GM19239 (cell line): Measurements from ENCODE around the gene ZGLP1.
"Not testable (repeated sequence)": the region's sequence is repeated elsewhere in the genome, so short reads cannot be mapped to it uniquely, and the experiment has no call there.

Experiments
- DNase-seq: peaks from one replicate; pipeline ENCODE4 v3.0.0; 2011; ENCODE audit warnings: low spot score; ENCODE audit not compliant: insufficient read length
- FAIRE-seq: peaks from 2 replicates; lab custom pipeline; 2011; peaks lifted over from hg19 to GRCh38; lab: Jason Lieb, UNC

Gene ZGLP1

GRCh38 chr19:10283301-10284064, 26.1 kb downstream of the ZGLP1 start:
- no peak for DNase-seq
- FAIRE-seq = no peak

- DNase-seq, FAIRE-seq: not testable (repeated sequence)
These were observed 27.6 kb downstream of the ZGLP1 start for GRCh38 chr19:10282043-10282442.

- DNase-seq (no peak), FAIRE-seq (no peak)
These were observed 29.7 kb downstream of the ZGLP1 start for GRCh38 chr19:10279737-10280442.

GRCh38 chr19:10278935-10279334, 30.7 kb downstream of the ZGLP1 start:
- FAIRE-seq = no peak
- DNase-seq = no peak

DNA sequence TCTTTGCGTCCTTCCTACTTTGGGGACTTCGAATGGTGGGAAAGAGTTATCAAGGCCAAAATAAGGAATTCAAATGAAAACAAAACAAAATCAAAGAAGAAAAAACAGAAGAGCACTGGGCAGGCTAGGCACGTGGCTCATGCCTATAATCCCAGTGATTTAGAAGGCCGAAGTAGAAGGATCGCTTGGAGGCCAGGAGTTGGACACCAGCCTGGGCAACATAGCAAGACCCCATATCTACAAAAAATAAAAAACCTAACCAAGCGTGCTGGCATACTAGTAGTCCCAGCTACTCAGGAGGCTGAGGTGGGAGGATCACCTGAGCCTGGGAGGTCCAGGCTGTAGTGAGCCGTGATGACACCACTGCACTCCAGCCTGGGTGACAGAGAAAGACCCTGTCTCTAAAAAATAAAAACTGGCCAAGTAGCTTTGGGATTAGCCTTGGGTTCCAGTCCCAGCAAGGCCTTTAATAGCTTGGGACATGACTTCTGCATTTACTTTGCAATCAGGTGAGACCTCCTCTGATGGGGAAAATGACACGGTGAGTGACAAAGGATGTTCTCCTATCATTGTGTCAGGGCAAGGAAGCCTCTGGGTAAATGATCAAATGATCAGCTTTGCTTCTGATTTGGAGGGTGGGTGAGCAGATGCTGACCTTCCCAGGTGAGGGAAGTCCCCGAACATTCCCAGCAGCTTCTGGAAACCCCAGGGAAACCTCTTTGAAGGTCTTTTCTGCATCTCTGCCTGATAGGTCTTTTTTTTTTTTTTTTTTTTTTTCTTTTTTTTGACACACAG, 31.6 kb downstream of the ZGLP1 start:
- DNase-seq (no peak), FAIRE-seq (no peak)

DNA sequence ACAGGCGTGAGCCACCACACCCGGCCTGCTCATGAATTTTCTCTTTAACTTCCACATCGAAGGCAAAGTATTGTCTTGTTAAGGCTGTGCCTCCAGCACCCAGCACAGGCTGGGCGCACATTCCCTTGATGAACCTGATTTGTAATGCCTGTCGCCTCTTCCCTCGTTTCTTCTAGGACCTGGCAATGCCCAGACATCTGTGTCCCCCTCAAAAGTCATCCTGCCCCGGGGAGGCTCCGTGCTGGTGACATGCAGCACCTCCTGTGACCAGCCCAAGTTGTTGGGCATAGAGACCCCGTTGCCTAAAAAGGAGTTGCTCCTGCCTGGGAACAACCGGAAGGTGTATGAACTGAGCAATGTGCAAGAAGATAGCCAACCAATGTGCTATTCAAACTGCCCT, 35.0 kb downstream of the ZGLP1 start:
- FAIRE-seq = no peak
- DNase-seq = no peak

DNA sequence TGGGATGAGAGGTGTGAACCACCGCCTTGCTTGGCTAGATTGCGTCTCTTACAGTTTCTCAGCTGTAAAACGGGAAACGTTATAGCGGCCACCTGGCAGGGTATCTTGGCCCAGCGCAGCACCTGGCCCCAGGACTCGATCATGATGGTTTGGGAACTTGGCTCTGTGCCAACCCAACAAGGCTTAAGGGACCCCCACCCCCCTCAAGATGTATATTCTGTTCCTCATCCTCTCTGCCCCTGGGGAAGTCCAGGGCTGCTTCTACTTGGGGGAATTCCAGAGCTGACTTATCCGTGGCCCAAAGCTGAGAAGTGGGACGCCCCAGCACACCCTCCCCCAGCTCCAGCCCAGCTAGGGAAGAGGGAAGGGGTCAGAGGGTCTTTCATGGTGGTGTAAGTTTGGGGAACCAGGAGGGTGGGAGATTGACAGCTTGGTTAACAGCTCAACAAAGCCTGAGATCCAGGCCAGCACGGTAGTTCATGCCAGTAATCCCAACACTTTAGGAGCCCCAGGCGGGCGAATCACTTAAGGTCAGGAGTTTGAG, 38.0 kb downstream of the ZGLP1 start:
- DNase-seq (no peak), FAIRE-seq (no peak)

DNA sequence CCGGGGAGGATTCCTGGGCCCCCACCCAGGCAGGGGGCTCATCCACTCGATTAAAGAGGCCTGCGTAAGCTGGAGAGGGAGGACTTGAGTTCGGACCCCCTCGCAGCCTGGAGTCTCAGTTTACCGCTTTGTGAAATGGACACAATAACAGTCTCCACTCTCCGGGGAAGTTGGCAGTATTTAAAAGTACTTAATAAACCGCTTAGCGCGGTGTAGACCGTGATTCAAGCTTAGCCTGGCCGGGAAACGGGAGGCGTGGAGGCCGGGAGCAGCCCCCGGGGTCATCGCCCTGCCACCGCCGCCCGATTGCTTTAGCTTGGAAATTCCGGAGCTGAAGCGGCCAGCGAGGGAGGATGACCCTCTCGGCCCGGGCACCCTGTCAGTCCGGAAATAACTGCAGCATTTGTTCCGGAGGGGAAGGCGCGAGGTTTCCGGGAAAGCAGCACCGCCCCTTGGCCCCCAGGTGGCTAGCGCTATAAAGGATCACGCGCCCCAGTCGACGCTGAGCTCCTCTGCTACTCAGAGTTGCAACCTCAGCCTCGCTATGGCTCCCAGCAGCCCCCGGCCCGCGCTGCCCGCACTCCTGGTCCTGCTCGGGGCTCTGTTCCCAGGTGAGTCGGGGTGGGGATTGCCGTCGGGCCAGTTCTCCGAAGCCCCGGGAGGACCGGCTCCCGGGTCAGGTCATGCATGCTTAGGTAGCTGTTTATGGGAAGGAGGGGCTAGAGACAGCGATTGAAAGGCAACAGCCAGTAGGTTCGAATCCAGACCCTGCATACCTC, 38.8 kb downstream of the ZGLP1 start, which contains the start of gene ICAM1:
TSS of gene ICAM1 (plus strand) at position 505 of the 779 bp plus-strand sequence. CDS start at position 545, 40 bp downstream.
- DNase-seq = no peak
- peak; percentile 92 for FAIRE-seq

GRCh38 chr19:10270180-10270615, 39.4 kb downstream of the ZGLP1 start:
- peak; percentile 83 for FAIRE-seq
- no peak for DNase-seq

DNA sequence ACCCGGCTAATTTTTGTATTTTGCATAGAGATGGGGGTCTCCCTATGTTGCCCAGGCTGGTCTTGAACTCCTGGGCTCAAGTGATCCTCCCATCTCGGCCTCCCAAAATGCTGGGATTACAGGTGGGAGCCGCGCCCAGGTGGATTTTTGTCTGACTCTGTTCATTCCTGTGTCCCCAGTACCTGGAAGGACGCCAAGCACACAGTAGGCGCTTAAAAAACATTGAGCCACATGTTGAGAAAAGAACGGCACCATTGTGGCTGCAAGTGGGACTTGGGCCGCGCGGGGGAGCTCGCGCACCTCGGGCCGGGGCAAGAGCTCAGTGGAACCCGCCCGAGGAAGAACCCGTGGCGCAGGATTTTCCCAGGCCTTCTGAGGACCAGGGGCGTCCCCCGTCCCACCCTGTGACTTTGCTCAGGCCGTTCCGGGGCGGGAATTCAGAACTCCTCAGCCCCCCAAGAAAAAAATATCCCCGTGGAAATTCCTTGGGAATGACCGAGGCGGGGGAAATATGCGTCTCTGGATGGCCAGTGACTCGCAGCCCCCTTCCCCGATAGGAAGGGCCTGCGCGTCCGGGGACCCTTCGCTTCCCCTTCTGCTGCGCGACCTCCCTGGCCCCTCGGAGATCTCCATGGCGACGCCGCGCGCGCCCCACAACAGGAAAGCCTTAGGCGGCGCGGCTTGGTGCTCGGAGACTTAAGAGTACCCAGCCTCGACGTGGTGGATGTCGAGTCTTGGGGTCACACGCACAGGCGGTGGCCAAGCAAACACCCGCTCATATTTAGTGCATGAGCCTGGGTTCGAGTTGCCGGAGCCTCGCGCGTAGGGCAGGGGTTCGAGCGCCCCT, 40.1 kb downstream of the ZGLP1 start:
- peak; percentile 86 for FAIRE-seq
- DNase-seq = no peak

- FAIRE-seq (no peak), DNase-seq (no peak)
These were observed 41.5 kb downstream of the ZGLP1 start for GRCh38 chr19:10268071-10268470.

GRCh38 chr19:10266706-10267105, 42.9 kb downstream of the ZGLP1 start:
- DNase-seq (no peak), FAIRE-seq (no peak)

DNA sequence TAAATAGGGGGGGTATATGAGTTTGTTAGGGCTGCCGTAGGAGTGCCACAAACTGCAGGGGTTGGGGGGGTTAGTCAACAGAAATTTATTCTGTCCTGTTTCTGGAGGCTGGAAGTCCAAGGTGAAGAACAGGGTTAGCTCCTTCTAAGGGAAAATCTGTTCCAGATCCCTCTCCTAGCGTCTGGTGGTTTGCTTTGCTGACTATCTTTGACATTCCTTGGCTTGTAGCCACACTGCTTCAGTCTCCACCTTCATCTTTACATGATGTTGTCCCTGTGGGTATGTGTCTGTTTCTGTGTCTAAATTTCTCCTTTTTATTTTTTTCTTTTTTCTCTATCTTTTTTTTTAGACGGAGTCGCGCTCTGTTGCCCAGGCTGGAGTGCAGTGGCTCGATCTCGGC, 46.8 kb downstream of the ZGLP1 start:
- no peak for DNase-seq
- no peak for FAIRE-seq

GRCh38 chr19:10260141-10260584, 49.5 kb downstream of the ZGLP1 start:
- DNase-seq (no peak), FAIRE-seq (no peak)

DNA sequence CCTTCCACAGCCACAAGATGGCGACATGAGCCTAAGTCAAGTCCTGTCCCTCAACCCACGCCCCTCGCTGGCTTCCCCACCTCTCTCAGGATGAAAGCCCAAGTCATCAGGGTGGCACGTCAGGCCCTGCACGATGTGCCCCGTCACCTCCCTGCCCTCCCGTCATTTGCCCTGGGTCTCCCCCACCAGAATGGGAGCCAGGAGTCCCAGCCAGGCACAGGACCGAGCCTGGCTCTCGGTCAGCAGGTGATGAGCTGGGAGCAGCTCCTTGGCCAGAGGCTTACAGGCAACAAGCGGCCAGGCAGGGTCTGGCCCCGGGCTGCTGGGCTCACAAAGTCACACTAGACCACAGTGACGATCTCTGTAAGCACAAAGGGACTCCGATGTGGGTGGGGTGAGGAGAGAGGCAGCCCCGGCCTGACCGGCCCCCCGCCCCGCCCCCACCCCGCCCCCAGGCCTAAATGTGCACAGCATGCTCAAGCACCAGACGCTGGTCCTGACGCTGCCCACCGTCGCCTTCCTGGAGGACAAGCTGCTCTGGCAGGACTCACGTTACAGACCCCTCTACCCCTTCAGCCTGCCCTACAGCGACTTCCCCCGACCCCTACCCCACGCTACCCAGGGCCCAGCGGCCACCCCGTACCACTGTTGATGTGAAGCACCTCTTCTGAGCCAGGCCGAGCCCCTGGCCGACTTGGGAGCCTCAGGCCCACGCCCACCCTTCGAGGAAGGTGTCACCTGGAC, 50.3 kb downstream of the ZGLP1 start:
- FAIRE-seq (peak; percentile 14), DNase-seq (peak; percentile 62)

DNA sequence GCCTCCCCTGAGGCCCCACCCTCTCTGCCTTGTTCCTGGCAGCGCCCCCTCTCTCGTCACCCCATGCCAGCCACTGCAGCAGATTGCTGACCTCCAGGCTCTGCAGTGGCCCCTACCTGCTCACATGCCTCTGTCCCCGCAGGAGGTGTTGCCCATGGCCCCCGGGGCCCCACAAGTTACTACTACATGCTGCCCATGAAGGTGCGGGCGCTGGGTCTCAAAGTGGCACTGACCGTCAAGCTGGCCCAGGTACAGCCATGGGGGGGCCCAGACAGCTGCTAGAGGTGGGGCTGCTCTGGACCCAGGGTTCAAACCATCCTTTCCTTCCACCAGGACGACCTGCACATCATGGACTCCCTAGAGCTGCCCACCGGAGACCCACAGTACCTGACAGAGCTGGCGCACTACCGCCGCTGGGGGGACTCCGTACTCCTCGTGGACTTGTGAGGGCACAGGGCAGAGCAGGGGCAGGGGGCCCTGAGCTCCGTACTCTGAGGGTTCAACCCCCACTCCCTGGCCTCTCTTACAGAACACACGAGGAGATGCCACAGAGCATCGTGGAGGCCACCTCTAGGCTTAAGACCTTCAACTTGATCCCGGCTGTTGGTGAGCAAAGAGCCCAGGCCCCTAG, 51.4 kb downstream of the ZGLP1 start:
- FAIRE-seq (no peak), DNase-seq (no peak)

- DNase-seq (no peak), FAIRE-seq (no peak)
These were observed 52.5 kb downstream of the ZGLP1 start for GRCh38 chr19:10256970-10257615.
